HG03432 (cell line): Measurements from ENCODE around the gene HMGN2.

Experiments
- ATAC-seq: cut with Tn5 transposase; IDR thresholded peaks from one replicate; pipeline ENCODE4 v1.9.1; 2021; ENCODE audit warnings: mild to moderate bottlenecking, moderate library complexity; ENCODE audit not compliant: unreplicated experiment

The HMGN2 gene

DNA sequence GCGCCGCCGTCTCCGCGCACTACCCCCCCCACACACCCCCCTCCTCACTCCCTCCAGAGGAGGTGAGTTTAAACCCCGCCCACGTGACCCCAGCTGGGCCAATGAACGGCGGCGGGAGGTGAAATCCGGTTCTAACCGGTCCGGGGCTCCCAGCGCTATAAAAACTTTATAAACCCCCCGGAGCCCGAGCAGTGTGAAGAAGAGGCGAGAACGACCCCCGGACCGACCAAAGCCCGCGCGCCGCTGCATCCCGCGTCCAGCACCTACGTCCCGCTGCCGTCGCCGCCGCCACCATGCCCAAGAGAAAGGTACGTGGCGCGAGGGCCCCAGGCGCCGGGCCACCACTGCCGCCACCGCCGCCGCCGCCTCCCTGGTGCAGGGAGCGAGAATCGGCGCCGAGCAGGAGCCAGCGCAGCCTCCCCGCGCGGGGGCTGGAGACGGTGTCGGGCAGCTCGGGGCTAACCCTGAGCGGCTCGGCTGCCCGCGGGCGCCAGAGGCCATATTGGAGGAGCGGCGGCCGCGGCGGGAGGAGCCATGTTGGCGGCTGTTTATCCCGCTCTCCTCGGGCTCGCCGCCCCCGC lies at the start of gene HMGN2:
Gene HMGN2, plus strand, starts transcription at position 121 of the 581 bp plus-strand sequence. Its CDS starts 173 bp downstream, at position 294.
- peak; percentile 53 for ATAC-seq

DNA sequence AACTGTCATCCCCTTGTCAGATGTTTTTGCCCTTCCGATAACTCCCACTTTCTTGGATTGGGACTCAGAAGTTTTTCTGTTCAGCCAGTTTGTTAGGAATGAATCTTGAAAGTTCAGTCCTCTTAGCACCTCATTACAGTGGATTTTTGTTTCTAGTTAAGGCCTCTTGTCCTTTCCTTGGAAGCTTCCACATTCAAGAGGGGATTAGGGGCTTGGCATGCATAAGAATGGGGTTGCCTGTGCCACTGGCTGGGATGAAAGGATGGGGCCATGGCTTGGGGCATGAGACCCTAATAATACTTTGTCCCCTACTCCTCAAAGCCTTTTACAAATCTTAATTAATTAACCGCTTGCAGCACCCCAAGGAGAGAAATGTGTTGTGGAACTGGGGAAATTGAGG lies 42.5 kb upstream of the HMGN2 start:
- ATAC-seq, result no peak

DNA sequence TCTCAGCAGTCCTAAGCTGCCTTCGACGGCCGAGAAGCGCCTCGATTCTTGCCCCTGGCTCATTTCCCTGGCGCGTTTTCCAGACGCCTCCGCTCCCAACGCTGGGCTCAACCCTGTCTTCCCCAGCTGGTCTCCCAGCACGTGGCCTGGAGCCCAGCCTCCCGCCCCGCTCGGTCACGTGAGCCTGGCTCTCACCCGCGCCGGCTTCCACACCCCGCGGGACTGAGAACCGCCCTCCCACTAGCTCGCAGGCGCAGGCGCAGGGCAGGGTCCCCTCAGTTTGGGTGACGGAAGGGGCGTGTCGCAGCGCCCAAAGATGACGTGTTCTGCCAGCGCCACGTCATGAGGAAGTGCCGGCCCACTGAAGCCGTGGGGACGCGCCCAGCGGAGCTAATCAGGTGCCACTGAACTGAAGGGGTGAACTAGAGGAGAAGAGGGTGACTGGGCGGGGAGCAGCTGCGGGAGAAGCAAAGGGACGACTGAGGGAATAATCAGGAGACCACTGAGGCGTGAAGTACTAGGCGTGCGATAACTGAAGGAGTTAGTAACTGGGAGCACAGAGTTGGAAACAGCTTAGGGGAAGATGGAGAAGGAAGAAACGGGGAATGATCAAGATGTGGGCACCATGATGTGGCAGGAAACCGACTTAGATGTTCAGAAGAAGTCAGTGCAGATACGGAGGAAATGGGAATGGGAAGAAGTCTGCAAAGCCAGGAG lies 40.1 kb upstream of the HMGN2 start, which contains the start of gene DHDDS:
Gene DHDDS, plus strand, starts transcription at position 343 of the 717 bp plus-strand sequence. CDS start 625 bp downstream, outside the sequence.
- ATAC-seq, result peak; percentile 91

DNA sequence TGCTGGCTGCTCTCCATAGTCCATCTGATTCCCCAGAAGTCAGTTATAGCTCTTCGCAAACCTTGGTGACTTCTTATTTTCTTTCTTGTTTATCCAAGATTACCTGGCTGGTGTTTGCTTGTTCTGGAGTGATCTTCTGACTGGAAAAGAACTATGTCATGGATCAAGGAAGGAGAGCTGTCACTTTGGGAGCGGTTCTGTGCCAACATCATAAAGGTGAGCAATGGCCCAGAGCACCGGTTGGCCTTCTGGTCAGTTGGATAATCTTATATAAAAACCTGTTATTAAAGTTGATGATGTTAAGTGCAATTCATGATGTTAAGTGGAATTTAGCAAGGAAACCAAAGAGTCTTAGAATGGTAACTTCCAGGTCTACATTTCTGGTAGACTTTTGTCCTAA lies 39.4 kb upstream of the HMGN2 start:
- ATAC-seq, result no peak

DNA sequence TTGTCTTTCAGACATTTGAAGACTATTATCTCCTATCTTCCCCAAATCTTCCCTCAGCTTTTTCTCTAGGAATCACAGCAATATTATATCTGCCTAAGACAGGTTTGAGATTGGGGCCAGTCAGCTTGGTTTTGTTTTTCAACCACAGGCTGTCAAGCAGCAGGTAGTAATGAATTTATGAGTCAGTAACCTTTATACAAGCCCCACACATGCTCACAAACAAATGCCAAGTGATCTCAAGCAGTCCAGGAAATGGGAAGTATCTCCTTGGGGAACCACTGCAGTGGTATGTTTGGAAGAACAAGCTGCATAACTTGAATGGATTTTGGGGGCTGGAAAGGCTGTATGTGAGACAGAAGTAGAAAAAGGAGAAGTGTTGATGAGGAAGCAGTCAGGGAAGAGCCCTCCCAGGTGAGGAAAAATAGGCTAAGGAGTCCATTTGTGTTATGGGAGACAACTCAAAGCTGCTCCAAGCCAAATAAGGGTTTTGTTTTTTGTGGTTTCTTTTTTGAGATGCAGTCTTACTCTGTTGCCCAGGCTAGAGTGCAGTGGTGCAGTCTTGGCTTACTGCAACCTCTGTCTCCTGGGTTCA lies 38.0 kb upstream of the HMGN2 start:
- ATAC-seq, result no peak

DNA sequence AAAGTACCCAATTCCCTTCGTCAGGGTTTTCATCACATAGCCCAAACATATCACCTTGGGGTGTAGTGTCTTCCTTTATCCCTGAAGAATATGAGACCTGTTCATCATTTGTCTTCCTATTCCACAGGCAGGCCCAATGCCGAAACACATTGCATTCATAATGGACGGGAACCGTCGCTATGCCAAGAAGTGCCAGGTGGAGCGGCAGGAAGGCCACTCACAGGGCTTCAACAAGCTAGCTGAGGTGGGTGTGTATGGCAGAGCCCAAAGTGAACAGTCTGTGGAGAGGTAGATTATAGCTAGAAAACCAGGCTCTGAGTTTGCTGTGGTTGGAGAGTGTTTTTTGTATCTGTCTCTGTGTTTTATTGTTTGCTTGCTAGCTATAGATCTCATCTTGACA lies 34.2 kb upstream of the HMGN2 start:
- no peak for ATAC-seq

DNA sequence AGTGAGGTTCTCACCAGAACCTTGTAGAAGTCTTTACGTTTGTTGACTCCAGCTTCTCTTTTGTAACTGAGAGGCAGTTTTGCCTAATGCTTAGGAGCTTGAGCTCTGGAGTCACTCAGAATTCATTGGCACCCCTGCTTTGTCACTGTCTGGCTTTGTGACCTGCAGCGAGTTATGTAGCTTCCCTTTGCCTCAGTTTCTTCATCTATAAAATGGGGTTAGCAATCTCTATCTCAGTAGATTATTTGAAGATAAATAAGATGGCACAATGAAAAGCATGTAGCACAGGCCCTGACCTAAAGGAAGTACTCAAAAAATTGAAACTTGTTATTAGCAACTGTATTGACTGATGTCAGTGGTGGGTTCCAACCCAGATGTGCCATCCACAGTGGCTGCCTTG lies 32.0 kb upstream of the HMGN2 start:
- no peak for ATAC-seq

DNA sequence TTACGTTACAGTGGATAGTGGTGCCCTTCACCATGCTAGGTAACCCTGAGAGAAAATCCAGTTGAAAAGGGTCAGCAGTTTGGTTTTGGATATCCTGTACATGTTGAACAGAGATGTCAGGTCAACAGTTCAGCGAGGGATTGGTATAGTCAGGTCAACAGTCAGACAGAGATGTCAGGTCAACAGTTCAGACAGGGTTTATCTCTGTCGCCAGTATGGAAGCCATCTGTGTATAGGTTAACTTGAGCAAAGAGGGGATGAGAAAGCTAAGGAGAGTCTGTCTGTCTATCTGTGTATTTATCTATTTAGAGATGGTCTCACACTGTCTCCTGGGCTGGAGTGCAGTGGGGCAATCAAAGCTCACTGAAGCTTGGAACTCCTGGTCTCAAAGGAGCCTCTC lies 22.4 kb upstream of the HMGN2 start:
- ATAC-seq, result no peak

DNA sequence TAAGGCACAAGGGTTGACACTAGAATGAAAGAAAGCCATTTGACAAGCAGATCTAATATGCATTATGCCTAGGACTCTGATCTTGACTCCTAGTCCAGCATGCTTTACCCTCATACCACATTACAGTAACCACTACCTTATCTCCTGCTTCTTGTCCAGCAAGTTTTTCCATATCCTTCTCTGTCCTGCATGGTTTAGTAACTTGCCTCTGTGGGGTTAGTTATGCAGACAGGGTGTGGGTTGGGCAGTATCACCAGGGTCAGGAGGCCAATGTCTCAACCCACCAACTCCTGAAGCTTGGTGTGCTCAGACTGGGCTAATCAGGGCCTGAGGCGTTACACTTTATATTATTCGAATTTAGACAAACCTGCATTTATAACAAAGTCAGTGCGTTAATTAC lies 21.3 kb upstream of the HMGN2 start:
- no peak for ATAC-seq

DNA sequence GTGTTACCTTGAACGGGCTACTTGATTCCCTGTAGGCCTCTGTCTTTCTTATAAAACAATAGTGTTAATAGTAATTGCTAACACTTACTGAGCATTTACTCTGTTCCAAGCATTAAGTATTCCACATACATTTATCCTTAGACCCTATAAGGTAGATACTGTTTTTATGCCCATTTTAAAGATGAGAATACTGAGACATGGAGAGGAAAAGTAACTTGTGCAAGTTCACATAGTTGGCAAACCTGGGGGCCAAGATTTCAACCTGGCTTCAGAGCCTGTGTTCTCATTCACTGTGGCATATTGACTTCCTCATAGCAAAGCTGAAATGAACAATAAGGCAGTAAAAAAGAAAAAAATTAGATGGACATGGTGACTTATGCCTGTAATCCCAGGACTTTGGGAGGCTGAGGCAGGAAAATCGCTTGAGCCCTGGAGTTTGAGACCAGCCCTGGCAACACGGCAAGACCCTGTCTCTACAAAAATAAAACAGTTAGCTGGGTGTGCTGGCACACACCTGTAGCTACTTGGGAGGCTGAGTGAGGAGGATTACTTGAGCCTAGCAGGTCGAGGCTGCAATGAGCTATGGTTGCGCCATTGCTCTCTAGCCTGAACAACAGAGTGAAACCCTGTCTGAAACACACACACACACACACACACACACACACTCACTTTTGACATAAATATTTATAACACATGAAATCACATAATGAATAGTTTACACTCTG lies 19.6 kb upstream of the HMGN2 start:
- no peak for ATAC-seq

DNA sequence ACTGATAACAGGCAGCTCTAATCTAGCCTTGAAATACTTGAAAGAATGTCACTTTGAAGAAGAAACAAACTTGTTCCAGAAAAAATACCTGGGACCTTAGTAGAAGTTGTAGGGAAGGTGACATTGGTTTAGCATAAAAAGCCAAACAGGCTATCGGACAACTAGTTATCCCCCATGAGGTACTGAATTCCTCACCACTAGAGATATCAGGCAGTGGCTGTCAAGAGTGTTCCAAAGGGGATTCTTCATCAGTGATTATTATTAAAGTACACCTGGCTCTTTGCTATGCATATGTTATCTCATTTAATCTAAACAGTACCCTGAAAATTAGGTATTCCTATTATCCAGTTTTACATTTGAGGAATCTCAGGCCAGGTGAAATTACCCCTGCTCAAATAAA lies 13.1 kb upstream of the HMGN2 start:
- ATAC-seq, result no peak

DNA sequence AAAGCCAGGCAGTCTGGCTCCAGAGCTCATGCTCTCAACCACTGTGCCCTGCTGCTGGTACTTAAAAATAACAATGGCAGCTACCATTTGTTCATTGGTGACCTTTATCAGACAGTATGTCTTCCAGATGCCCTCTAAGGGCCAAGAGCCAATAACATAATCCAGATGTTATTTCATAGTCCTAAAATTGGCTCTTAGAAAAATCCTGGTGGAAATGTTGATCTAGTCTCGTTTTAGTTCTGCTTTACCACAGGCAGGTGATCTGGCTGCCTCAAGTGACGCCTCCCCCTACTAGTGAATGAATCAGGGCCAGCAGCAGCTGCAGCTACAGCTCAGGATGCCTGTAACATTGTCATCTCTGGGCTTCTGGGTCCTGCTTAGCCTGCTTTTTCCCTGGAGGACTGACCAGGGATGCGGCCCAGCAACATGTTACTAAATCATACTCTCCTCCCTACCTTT lies 12.6 kb upstream of the HMGN2 start:
- ATAC-seq, result no peak

DNA sequence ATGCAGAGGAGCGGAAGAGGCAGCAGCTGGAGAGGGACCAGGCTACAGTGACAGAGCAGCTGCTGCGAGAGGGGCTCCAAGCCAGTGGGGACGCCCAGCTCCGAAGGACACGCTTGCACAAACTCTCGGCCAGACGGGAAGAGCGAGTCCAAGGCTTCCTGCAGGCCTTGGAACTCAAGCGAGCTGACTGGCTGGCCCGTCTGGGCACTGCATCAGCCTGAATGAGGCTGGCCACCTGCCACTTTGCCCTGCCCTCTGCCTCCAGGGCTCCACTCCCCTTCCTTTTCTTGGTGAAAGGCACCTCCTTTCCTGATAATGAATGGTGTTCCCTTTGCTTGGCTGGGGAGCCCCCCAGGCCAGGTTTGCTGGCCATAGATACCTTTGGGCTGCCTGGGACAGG lies 3.3 kb upstream of the HMGN2 start:
- ATAC-seq, result no peak

DNA sequence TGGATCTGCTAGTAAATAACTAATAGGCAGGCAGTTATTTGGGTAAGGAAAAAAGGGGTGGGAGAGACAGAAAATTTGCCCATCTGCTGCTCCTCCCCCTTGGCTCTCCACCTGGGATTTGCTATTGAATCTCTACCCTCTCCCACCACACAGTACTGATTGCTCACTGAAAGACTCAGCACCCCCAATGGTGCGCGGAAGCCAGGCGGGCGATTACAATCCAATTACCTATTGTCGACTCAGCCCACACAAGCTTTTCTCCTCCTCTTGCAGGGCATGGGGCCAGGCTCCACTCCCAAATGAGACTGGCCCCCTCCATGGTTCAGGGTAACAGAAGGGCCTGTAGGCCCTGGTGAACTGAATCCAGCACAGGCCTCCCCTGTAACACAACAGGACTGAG lies 2.7 kb upstream of the HMGN2 start:
- ATAC-seq, result no peak

DNA sequence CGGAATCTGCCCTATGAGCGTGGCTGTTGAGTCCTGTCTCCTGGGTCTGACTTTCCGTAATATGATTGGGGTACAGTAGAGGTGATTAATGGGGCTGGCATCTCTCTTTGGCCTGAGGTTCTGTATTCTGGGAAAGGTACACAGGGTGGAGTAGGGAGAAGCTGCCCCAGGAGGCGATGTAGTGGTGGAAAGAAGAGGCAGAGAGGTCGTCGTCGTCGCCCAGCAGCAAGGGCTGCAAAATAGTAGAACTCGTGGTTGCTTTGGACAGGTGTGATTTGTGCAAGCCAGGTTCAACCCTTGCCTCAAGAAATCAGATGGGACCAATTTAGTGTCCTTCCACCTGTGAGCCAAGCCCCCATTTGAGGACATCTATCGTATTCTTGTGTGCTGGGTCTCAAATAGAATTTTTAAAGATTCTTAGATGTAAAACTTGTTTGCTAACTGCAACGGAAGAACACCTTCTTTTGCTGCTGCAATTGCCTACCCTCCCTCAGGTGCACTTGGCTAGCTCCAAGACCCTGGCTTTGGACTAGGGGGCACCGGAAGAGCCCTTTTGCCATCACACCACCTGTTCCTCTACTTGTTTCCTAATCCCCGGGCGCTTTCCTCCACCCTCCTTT lies 1.3 kb upstream of the HMGN2 start:
- no peak for ATAC-seq

DNA sequence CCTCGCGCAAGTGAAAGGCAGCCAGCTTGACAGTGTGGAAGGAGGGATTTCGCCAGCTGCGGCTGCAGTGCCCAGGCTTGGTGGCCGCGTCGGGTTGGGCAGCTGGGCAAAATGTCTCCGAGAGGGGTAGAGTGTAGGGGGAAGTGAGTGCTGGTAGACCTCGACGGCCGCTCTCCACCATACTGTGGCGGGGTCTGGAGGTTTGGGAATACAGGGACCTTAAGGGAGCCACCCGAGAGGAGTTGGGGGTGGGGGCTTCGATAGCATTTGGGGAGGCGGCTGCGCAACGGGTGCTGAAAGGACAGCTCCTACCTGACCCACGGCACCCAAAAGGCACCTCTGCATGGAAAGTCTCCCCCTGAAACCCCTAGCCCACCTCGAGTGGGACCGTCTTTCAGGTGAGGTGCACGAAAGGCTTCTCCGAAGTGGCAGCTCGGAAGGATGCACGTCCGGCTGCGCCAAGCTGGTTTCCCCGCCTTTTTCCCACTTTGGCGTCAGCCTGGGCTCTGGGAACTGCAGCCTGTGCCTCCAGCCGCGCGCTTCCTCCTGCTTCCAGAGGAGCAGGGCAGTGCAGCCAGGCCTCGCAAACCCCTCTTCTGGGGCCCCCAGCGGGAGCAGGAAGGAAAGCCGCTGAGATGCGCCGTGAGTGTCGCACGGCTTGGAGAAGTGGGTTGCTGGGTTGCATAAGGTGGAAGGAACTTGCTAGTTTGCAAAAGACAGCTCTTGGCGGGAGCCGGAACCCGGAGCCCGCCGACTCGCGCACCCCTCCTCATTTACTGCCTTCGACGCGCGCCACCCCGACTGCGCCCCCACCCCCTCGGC lies 531 bp upstream of the HMGN2 start:
- ATAC-seq, result peak; percentile 15

DNA sequence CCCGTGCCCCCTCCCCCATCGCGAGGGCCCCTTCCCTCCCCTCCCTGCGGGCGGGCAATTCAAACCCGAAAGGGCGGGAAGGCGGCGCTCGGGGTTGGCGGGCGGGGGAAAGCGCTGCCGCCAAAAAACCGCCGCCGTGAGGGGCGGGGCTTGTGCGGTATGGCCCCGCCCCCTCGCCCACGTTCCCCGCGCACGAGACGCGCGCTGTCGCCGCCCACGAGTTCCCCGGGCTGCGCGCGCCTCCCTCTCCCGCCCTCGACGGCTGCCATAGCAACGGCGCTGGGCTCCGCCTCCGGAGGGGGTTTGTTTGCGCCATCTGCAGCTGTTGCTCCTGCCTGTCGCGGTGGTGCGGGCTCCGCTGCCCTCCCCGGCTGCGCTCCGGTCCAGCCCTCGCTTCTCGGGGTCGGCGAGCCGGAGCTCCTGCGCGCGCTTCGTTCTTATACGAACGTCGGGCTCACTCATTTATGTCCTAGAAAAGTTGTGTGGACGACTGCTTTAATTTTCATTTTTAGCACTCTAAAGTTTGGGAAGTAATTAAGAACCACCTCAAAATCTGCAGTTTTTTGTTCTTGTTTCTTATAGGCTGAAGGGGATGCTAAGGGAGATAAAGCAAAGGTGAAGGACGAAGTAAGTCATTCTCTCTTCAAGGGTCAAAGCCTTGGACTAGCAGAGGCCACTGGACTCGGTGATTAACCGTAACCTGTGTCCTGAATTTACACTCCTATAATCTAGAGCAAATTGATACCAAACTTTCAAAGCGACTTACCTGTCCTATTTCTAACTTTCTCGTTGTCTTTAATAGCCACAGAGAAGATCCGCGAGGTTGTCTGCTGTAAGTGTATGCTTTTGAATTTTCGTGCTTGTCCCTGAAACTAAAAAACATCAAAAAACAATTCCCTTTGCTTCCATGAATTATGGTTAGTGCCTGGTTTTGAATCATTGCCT lies 933 bp downstream of the HMGN2 start:
- peak; percentile 81 for ATAC-seq

DNA sequence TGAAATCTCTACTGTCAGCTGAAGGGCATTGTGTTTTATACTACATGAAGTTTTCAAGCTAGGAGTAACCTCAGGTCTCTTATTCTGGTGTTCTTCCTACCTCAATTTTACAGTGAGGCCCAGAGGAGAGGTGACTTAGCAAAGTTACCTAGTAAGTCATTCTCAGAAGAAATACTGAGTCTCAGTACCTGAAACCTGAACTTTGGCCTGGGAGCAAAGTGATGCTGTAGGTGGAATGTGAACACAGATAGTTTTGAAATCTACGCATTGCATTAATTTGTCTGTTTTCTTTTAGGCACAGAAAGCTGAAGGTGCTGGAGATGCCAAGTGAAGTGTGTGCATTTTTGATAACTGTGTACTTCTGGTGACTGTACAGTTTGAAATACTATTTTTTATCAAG lies 2.6 kb downstream of the HMGN2 start:
- ATAC-seq, result no peak

DNA sequence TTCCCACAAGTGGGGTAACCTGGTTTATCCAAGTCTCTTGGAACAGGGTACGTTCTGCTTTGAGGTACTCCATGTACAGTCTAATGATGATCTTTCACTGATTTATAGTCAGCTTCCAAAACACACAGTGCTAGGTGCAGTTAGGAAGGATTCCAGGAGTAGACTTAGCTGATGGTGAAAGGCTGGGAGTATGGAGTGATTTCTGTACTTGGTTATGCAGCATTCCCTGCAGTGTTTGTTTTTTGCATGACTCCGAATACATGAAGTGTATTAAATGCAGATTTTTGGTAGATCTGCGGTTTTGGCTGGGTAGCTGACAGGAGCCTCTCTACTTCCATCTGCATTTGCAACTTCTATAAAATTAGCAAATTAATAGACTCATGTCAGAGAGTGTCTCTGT lies 3.7 kb downstream of the HMGN2 start:
- ATAC-seq, result no peak
